GM23338 (cell line): Measurements from ENCODE around the gene RNF40. TPM values are rescaled to one million over a fixed set of nuclear protein-coding genes. Genes with fewer than 3 reads are reported as not detected.

Source experiments
- CREB1 ChIP-seq: fragments of 250-450 bp; sonication (Bioruptor Pico); IDR thresholded peaks from 2 replicates; pipeline ENCODE4 v1.5.0; 2020; ENCODE audit warnings: low read depth, mild to moderate bottlenecking, moderate library complexity
- ETS1 ChIP-seq: IDR thresholded peaks from 2 replicates; pipeline ENCODE4 v1.6.1; 2016; ENCODE audit warnings: antibody characterized with exemption
- EZH2 ChIP-seq: fragments of 200-600 bp; sonication (generic); IDR thresholded peaks from one replicate; pipeline ENCODE4 v1.8.0; 2017; ENCODE audit warnings: antibody characterized with exemption, mild to moderate bottlenecking, low read depth; ENCODE audit not compliant: unreplicated experiment
- EZH2phosphoT487 ChIP-seq: fragments of 200-600 bp; sonication (generic); IDR thresholded peaks from one replicate; pipeline ENCODE4 v1.8.1; 2018; ENCODE audit warnings: antibody characterized with exemption; ENCODE audit not compliant: unreplicated experiment
- POLR2AphosphoS5 ChIP-seq: IDR thresholded peaks from 2 replicates; pipeline ENCODE4 v1.6.1; 2016; ENCODE audit warnings: antibody characterized with exemption, low read depth
- ZNF331 ChIP-seq: fragments of 250-450 bp; sonication (Bioruptor Pico); IDR thresholded peaks from 2 replicates; pipeline ENCODE4 v1.5.0; 2020; ENCODE audit warnings: low read depth, mild to moderate bottlenecking, moderate library complexity
- ZNF462 ChIP-seq: fragments of 250-450 bp; sonication (Bioruptor Pico); IDR thresholded peaks from 2 replicates; pipeline ENCODE4 v1.5.0; 2020; ENCODE audit warnings: mild to moderate bottlenecking, moderate library complexity
- polyA plus RNA-seq: library from polyadenylated mRNA; unstranded; fragments of >200 nt; fragmentation: Nextera tagmentation; extraction: Ambion mirVana; gene quantifications from 2 replicates; pipeline ENCODE4 v1.2.1, GENCODE V29; 2016
- total RNA-seq: library from RNA; depleted of rRNA; stranded (reverse); fragments of >200 nt; shearing (Covaris generic); gene quantifications from 2 replicates; pipeline ENCODE4 v1.2.3, GENCODE V29; 2014
- TF ChIP-seq, protein P1 (sequence below): IDR thresholded peaks from one replicate; pipeline ENCODE4 v1.6.1; 2018; ENCODE audit warnings: antibody characterized with exemption; ENCODE audit not compliant: unreplicated experiment
- TF ChIP-seq, protein P2 (sequence below), 2 experiments: fragments of 200-600 bp in 1 of 2; sonication (generic) in 1 of 2; conservative IDR thresholded peaks; 2 replicates each; pipeline versions ENCODE4 v1.5.1 to v1.6.1; 2016 to 2017; ENCODE audit warnings: antibody characterized with exemption in 2 of 2, low read depth in 2 of 2, mild to moderate bottlenecking in 2 of 2, moderate library complexity in 1 of 2

The RNF40 gene
- total and polyA plus RNA-seq, 2 experiments from 2014 or later, result 36.0 to 78.5 TPM

DNA sequence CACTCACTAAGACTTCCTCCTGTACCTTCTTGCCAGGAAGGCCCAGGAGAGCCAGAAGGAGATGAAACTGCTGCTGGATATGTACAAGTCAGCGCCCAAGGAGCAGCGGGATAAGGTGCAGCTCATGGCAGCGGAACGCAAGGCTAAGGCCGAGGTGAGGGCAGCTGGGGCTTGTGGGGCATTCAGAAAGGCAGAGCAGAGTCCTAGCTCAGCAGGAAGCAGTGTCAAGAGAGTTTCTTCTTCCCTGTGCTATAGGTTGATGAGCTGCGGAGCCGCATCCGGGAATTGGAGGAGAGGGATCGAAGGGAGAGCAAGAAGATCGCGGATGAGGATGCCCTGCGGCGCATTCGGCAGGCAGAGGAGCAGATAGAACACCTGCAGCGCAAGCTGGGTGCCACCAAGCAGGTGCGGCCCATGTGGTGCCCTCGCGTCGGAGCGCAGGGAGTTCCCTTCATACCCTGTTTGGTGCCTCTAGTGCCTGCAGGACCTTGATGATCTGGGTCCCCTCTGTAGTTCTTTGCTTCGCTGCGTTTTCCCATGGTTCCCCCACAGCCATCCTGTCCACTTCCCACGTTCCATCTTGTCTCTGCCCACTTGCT is 6.6 kb downstream of the RNF40 start (continued):
- no peak for TF ChIP-seq ZNF462 (CRISPR knock-in tag)
- TF ChIP-seq, protein P1, sequence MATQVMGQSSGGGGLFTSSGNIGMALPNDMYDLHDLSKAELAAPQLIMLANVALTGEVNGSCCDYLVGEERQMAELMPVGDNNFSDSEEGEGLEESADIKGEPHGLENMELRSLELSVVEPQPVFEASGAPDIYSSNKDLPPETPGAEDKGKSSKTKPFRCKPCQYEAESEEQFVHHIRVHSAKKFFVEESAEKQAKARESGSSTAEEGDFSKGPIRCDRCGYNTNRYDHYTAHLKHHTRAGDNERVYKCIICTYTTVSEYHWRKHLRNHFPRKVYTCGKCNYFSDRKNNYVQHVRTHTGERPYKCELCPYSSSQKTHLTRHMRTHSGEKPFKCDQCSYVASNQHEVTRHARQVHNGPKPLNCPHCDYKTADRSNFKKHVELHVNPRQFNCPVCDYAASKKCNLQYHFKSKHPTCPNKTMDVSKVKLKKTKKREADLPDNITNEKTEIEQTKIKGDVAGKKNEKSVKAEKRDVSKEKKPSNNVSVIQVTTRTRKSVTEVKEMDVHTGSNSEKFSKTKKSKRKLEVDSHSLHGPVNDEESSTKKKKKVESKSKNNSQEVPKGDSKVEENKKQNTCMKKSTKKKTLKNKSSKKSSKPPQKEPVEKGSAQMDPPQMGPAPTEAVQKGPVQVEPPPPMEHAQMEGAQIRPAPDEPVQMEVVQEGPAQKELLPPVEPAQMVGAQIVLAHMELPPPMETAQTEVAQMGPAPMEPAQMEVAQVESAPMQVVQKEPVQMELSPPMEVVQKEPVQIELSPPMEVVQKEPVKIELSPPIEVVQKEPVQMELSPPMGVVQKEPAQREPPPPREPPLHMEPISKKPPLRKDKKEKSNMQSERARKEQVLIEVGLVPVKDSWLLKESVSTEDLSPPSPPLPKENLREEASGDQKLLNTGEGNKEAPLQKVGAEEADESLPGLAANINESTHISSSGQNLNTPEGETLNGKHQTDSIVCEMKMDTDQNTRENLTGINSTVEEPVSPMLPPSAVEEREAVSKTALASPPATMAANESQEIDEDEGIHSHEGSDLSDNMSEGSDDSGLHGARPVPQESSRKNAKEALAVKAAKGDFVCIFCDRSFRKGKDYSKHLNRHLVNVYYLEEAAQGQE, result no peak
- TF ChIP-seq EZH2, result no peak
- TF ChIP-seq ZNF331 (CRISPR knock-in tag), result no peak
- TF ChIP-seq ETS1, result no peak
- no peak for TF ChIP-seq POLR2AphosphoS5
- no peak for TF ChIP-seq EZH2phosphoT487
- TF ChIP-seq CREB1 (CRISPR knock-in tag), result no peak
- TF ChIP-seq, protein P2, sequence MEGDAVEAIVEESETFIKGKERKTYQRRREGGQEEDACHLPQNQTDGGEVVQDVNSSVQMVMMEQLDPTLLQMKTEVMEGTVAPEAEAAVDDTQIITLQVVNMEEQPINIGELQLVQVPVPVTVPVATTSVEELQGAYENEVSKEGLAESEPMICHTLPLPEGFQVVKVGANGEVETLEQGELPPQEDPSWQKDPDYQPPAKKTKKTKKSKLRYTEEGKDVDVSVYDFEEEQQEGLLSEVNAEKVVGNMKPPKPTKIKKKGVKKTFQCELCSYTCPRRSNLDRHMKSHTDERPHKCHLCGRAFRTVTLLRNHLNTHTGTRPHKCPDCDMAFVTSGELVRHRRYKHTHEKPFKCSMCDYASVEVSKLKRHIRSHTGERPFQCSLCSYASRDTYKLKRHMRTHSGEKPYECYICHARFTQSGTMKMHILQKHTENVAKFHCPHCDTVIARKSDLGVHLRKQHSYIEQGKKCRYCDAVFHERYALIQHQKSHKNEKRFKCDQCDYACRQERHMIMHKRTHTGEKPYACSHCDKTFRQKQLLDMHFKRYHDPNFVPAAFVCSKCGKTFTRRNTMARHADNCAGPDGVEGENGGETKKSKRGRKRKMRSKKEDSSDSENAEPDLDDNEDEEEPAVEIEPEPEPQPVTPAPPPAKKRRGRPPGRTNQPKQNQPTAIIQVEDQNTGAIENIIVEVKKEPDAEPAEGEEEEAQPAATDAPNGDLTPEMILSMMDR (conservative IDR thresholded peaks at IDR 0.05; ENCODE audit: low read depth in 2 of 2), result no peak
